HepG2 (cell line): ENCODE measurements around the gene SORD. TPM values are rescaled to one million over a fixed set of nuclear protein-coding genes. Genes with fewer than 3 reads are reported as not detected.

Experiments used
- ERF ChIP-seq: IDR thresholded peaks from 2 replicates; pipeline ENCODE4 v1.6.1; 2018; ENCODE audit warnings: missing biosample characterization, missing genetic modification reagents
- HDAC1 ChIP-seq: sonication (generic); formaldehyde crosslinking; IDR thresholded peaks from 2 replicates; pipeline ENCODE4 v1.5.1; 2020; ENCODE audit warnings: mild to moderate bottlenecking, missing genetic modification reagents
- HDAC2 ChIP-seq: sonication (generic); formaldehyde crosslinking; IDR thresholded peaks from 2 replicates; pipeline ENCODE4 v1.4.0; 2020; ENCODE audit warnings: missing genetic modification reagents
- HOXD1 ChIP-seq: sonication (generic); formaldehyde crosslinking; IDR thresholded peaks from 2 replicates; pipeline ENCODE4 v1.5.0; 2020; ENCODE audit warnings: missing genetic modification reagents
- RAD21 ChIP-seq: fragments of 450-650 bp; formaldehyde crosslinking; IDR thresholded peaks from 2 replicates; pipeline ENCODE4 v1.5.0; 2020; ENCODE audit warnings: mild to moderate bottlenecking
- SOX13 ChIP-seq, 3 experiments: fragments of 450-650 bp in 1 of 3; sonication (generic) in 1 of 3; formaldehyde crosslinking in 1 of 3; IDR thresholded peaks in 2 of 3; conservative IDR thresholded peaks in 1 of 3; 2 replicates each; pipeline versions ENCODE4 v1.5.0 to v1.6.1; 2016 to 2020; ENCODE audit warnings: antibody characterized with exemption in 1 of 3, mild to moderate bottlenecking in 1 of 3, missing compliant biosample characterization in 1 of 3, missing genetic modification reagents in 1 of 3, moderate library complexity in 1 of 3
- SOX5 ChIP-seq: IDR thresholded peaks from 2 replicates; pipeline ENCODE4 v1.6.1; 2016; ENCODE audit warnings: borderline replicate concordance
- SRSF9 ChIP-seq: fragments of 200-400 bp; formaldehyde crosslinking; IDR thresholded peaks from 2 replicates; pipeline ENCODE4 v1.6.1; 2018; ENCODE audit warnings: borderline replicate concordance, mild to moderate bottlenecking, low read depth, low read length; ENCODE audit not compliant: insufficient read depth, poor library complexity, severe bottlenecking
- ZC3H13 ChIP-seq: sonication (generic); formaldehyde crosslinking; IDR thresholded peaks from 2 replicates; pipeline ENCODE4 v1.8.1; 2023; ENCODE audit warnings: mild to moderate bottlenecking, missing genetic modification reagents, moderate library complexity
- ZNF326 ChIP-seq: sonication (generic); formaldehyde crosslinking; IDR thresholded peaks from 2 replicates; pipeline ENCODE4 v1.4.0; 2020; ENCODE audit warnings: missing genetic modification reagents, borderline replicate concordance
- ZSCAN12 ChIP-seq: sonication (generic); formaldehyde crosslinking; IDR thresholded peaks from 2 replicates; pipeline ENCODE4 v1.9.0; 2021; ENCODE audit warnings: mild to moderate bottlenecking, missing genetic modification reagents
- polyA plus RNA-seq, 8 experiments: library from polyadenylated mRNA; depleted of rRNA in 3 of 8; stranded (reverse) in 7 of 8; unstranded in 1 of 8; fragments of >200 nt; fragmentation: Illumina TruSeq in 4 of 8; extraction: Trizol in 4 of 8; gene quantifications; 2 replicates each; pipeline versions ENCODE4 v1.2.1 to v1.2.3, GENCODE V29; 2011 to 2016; ENCODE audit warnings: low read depth in 4 of 8, missing spikeins in 1 of 8, mixed read lengths in 1 of 8; ENCODE audit not compliant: insufficient read depth in 1 of 8
- total RNA-seq, 5 experiments: library from RNA; depleted of rRNA; stranded (reverse); fragments of >200 nt; fragmentation: Illumina TruSeq; extraction: Trizol; gene quantifications; 2 replicates each; pipeline ENCODE4 v1.2.3, GENCODE V29; 2016; ENCODE audit warnings: low read depth in 1 of 5
- TF ChIP-seq, protein P1 (sequence below): IDR thresholded peaks from 2 replicates; pipeline ENCODE4 v1.6.1; 2016; ENCODE audit warnings: low read depth
- TF ChIP-seq, protein P2 (sequence below): sonication (generic); formaldehyde crosslinking; IDR thresholded peaks from 2 replicates; pipeline ENCODE4 v1.5.1; 2020; ENCODE audit warnings: missing genetic modification reagents, mild to moderate bottlenecking, borderline replicate concordance
- TF ChIP-seq, protein P3 (sequence below), 2 experiments: IDR thresholded peaks; 2 replicates each; pipeline ENCODE4 v1.6.1; 2011 to 2012; ENCODE audit warnings: low read length in 2 of 2, borderline replicate concordance in 1 of 2, low read depth in 1 of 2, mild to moderate bottlenecking in 1 of 2, moderate library complexity in 1 of 2
- TF ChIP-seq, protein P4 (sequence below), 2 experiments: sonication (generic) in 1 of 2; formaldehyde crosslinking in 1 of 2; IDR thresholded peaks; 2 replicates each; pipeline versions ENCODE4 v1.4.0 to v1.6.1; 2018 to 2020; ENCODE audit warnings: missing genetic modification reagents in 2 of 2, borderline replicate concordance in 1 of 2, low read depth in 1 of 2, mild to moderate bottlenecking in 1 of 2, missing biosample characterization in 1 of 2

Gene SORD
- total and polyA plus RNA-seq, 2 of the 13 experiments (the other 11 are each of a cell fraction or from before 2014, with no cell fraction given): 59.1 to 95.3 TPM

DNA sequence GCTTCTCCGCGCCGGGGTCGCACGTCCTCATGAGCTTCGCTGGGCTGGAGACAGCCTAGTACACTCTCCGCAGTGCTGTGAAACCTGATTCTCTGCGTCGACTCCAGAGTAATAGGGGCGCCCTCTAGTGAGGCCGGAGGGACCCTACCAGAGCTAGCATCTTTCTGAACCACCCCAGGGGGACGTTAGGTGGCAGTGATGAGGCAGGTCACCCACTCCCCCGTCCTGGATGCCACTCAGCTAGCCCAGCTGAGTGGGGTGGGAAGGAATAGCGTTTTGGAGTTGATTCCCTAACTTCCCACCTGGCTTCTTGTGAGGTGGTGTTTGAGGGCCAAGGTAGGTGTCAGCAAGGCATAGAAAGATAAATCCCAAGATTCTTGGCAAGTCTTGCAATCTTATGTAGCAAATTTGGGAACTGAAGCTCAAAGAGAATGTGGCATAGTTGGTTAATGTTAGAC is 95.2 kb downstream of the SORD start (continued):
- TF ChIP-seq ZSCAN12: no peak
- TF ChIP-seq, protein P1, sequence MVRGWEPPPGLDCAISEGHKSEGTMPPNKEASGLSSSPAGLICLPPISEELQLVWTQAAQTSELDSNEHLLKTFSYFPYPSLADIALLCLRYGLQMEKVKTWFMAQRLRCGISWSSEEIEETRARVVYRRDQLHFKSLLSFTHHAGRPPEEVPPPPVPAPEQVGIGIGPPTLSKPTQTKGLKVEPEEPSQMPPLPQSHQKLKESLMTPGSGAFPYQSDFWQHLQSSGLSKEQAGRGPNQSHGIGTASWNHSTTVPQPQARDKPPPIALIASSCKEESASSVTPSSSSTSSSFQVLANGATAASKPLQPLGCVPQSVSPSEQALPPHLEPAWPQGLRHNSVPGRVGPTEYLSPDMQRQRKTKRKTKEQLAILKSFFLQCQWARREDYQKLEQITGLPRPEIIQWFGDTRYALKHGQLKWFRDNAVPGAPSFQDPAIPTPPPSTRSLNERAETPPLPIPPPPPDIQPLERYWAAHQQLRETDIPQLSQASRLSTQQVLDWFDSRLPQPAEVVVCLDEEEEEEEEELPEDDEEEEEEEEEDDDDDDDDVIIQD (CRISPR knock-in tag): 0 out of 2 replicates have a peak, but pooled peaks have one; percentile 37
- no peak for TF ChIP-seq HOXD1 (CRISPR knock-in tag)
- TF ChIP-seq SOX5: no peak
- no peak for TF ChIP-seq SOX13 (IDR thresholded peaks at IDR 0.05)
- no peak; a peak in 1 of 4 replicates for TF ChIP-seq SOX13 (CRISPR knock-in tag; conservative IDR thresholded peaks at IDR 0.05 in 1 of 2, IDR thresholded peaks at IDR 0.05 in 1 of 2)
- TF ChIP-seq, protein P2, sequence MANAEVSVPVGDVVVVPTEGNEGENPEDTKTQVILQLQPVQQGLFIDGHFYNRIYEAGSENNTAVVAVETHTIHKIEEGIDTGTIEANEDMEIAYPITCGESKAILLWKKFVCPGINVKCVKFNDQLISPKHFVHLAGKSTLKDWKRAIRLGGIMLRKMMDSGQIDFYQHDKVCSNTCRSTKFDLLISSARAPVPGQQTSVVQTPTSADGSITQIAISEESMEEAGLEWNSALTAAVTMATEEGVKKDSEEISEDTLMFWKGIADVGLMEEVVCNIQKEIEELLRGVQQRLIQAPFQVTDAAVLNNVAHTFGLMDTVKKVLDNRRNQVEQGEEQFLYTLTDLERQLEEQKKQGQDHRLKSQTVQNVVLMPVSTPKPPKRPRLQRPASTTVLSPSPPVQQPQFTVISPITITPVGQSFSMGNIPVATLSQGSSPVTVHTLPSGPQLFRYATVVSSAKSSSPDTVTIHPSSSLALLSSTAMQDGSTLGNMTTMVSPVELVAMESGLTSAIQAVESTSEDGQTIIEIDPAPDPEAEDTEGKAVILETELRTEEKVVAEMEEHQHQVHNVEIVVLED (CRISPR knock-in tag): 0 out of 2 replicates have a peak, but pooled peaks have one; percentile 33
- TF ChIP-seq HDAC2 (CRISPR knock-in tag): peak; percentile 65
- no peak for TF ChIP-seq ZC3H13 (CRISPR knock-in tag)
- no peak for TF ChIP-seq ZNF326 (CRISPR knock-in tag)
- peak; percentile 32; the same call in 1 of the 2 replicates for TF ChIP-seq HDAC1 (CRISPR knock-in tag)
- TF ChIP-seq, protein P3, sequence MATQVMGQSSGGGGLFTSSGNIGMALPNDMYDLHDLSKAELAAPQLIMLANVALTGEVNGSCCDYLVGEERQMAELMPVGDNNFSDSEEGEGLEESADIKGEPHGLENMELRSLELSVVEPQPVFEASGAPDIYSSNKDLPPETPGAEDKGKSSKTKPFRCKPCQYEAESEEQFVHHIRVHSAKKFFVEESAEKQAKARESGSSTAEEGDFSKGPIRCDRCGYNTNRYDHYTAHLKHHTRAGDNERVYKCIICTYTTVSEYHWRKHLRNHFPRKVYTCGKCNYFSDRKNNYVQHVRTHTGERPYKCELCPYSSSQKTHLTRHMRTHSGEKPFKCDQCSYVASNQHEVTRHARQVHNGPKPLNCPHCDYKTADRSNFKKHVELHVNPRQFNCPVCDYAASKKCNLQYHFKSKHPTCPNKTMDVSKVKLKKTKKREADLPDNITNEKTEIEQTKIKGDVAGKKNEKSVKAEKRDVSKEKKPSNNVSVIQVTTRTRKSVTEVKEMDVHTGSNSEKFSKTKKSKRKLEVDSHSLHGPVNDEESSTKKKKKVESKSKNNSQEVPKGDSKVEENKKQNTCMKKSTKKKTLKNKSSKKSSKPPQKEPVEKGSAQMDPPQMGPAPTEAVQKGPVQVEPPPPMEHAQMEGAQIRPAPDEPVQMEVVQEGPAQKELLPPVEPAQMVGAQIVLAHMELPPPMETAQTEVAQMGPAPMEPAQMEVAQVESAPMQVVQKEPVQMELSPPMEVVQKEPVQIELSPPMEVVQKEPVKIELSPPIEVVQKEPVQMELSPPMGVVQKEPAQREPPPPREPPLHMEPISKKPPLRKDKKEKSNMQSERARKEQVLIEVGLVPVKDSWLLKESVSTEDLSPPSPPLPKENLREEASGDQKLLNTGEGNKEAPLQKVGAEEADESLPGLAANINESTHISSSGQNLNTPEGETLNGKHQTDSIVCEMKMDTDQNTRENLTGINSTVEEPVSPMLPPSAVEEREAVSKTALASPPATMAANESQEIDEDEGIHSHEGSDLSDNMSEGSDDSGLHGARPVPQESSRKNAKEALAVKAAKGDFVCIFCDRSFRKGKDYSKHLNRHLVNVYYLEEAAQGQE (IDR thresholded peaks at IDR 0.05; ENCODE audit: borderline replicate concordance in 1 of 2, low read depth in 1 of 2, low read length in 2 of 2): no peak
- peak; percentile 55; the same call in 1 of the 2 replicates for TF ChIP-seq ERF
- TF ChIP-seq RAD21 (CRISPR knock-in tag): peak; percentile 85
- no peak for TF ChIP-seq SRSF9
- TF ChIP-seq, protein P4, sequence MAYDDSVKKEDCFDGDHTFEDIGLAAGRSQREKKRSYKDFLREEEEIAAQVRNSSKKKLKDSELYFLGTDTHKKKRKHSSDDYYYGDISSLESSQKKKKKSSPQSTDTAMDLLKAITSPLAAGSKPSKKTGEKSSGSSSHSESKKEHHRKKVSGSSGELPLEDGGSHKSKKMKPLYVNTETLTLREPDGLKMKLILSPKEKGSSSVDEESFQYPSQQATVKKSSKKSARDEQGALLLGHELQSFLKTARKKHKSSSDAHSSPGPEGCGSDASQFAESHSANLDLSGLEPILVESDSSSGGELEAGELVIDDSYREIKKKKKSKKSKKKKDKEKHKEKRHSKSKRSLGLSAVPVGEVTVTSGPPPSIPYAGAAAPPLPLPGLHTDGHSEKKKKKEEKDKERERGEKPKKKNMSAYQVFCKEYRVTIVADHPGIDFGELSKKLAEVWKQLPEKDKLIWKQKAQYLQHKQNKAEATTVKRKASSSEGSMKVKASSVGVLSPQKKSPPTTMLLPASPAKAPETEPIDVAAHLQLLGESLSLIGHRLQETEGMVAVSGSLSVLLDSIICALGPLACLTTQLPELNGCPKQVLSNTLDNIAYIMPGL (CRISPR knock-in tag; IDR thresholded peaks at IDR 0.05; ENCODE audit: borderline replicate concordance in 1 of 2, low read depth in 1 of 2): peak; percentile 81 to 93
